Measurements from ENCODE around the gene ZP2.

- TF ChIP-seq CTCF (IDR thresholded peaks at IDR 0.05; ENCODE audit: borderline replicate concordance, extremely low read depth, low read length, poor library complexity, severe bottlenecking) (no peak), EZH2 (IDR thresholded peaks at IDR 0.05; ENCODE audit: borderline replicate concordance, low read depth, low read length, severe bottlenecking) (no peak)
Measured at GRCh38 chr16:21194771-21195301, 16.5 kb downstream of the ZP2 start.

Measured in DND-41 (cell line).